Measurements from ENCODE around the gene BPIFA3.
A peak's percentile ranks its signal among the peaks of the same experiment; 100 is the strongest.

BPIFA3 gene

GRCh38 chr20:33229843-33230242, 12.7 kb downstream of the BPIFA3 start:
- no peak for TF ChIP-seq CTCF (IDR thresholded peaks at IDR 0.05; ENCODE audit: low read depth, low read length)
- Histone ChIP-seq H3K9me3 (no peaks in the 10 kb centered on the region), H3K36me3 (no peaks in the 10 kb centered on the region), H3K27me3 (peaks cover 19% of the 10 kb centered on the region), H3K4me1 (no peaks in the 10 kb centered on the region), H3K4me3 (ENCODE audit: low read depth, low read length) (no peak overlapping the region)
- no peak for DNase-seq

DNA sequence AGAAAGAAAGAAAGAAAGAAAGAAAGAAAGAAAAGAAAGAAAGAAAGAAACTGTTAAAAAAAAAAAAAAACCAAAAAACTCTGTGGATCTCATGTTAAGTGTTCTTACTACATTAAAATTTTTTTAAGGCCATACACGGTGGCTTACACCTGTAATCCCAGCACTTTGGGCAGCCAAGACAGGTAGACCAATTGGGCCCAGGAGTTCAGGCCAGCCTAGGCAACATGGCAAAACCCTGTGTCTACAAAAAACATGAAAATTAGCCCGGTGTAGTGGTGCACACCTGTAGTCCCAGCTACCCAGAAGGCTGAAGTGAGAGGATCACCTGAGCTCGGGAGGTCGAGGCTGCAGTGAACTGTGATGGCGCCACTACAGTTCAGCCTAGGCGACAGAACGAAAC, 14.1 kb downstream of the BPIFA3 start:
- Histone ChIP-seq H3K36me3 (no peaks in the 10 kb centered on the region), H3K27me3 (peaks cover 19% of the 10 kb centered on the region), H3K9me3 (no peaks in the 10 kb centered on the region), H3K4me3 (ENCODE audit: low read depth, low read length) (no peak overlapping the region), H3K4me1 (no peaks in the 10 kb centered on the region)
- TF ChIP-seq CTCF (IDR thresholded peaks at IDR 0.05; ENCODE audit: low read depth, low read length), result no peak
- DNase-seq, result no peak

GRCh38 chr20:33232486-33233072, 15.4 kb downstream of the BPIFA3 start:
- Histone ChIP-seq H3K36me3 (no peaks in the 10 kb centered on the region), H3K4me1 (no peaks in the 10 kb centered on the region), H3K9me3 (no peaks in the 10 kb centered on the region), H3K27me3 (peaks cover 19% of the 10 kb centered on the region), H3K4me3 (ENCODE audit: low read depth, low read length) (no peak overlapping the region)
- no peak for TF ChIP-seq CTCF (IDR thresholded peaks at IDR 0.05; ENCODE audit: low read depth, low read length)
- DNase-seq, result no peak

DNA sequence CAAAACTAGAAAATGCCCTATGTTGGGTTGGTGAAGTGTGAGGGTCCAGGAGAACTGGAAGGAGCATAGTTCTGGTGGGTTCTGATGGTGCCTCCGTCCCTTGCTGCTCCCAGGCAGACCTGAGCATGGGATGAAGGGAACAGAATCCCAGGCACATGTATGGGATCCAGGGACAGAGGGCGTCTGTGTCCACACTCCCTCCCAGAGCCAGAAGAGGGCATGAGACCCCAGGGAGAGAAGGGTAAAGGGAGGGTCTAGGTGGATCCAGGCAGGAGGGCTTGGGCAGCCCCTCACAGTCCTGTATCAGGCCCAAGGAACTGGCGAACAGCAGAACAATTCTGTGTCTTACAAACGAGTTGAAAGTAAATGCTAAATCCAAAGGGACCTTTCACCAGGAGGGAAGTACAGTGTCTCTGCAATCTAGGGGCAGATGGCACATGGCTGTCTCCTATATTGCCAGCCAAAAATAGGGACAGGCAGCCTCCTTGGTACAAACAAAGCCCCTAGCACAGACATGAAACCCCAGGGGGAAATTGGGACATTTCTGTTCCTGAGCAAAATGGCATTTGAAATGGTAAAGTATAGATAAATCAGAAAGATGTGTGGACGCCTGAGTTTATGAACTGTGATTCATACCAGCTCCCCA, 16.1 kb downstream of the BPIFA3 start:
- Histone ChIP-seq H3K27me3 (peaks cover 19% of the 10 kb centered on the region), H3K4me3 (ENCODE audit: low read depth, low read length) (no peak overlapping the region), H3K4me1 (no peaks in the 10 kb centered on the region), H3K9me3 (no peaks in the 10 kb centered on the region), H3K36me3 (no peaks in the 10 kb centered on the region)
- TF ChIP-seq CTCF (IDR thresholded peaks at IDR 0.05; ENCODE audit: low read depth, low read length), result peak; percentile 52
- peak; percentile 30 for DNase-seq

DNA sequence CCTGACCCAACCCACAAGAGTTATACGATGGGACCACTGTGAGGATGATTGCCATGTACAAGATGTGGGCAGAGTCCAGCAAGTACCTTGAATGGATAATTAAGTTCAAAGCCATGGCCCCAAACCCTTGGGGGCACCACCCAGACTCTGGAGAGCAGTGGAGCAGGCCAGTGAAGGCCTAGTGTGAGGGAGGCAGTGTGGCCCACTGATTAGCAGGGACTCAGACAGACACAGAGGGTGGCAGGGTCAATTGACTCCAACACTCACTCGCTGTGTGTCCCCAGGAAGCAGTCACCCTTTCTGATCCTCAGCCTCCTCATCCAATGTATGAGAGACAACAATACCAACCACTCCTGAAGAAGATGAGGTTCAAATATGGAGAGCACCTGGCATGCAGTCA, 16.9 kb downstream of the BPIFA3 start:
- no peaks in the 10 kb centered on the region for H3K4me1 ChIP-seq
- no peak for TF ChIP-seq CTCF (IDR thresholded peaks at IDR 0.05; ENCODE audit: low read depth, low read length)
- DNase-seq, result no peak

DNA sequence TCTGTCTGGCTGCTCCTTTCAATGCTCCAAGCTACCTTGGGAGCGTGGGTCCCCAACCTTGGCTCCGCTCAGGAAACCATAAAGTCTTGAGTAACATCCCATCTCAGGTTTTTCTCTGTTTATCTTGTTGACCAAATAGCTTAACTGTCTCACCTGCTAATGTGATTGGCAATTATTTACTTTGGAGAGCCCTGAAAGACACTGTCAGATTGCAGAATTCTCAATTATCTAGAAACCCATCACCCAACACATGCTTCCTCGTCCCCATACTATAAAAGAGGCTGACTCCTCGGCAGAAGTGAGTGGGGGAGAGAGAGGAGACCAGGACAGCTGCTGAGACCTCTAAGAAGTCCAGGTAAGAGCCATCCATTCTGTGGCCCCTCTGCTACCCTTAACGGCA, 18.5 kb downstream of the BPIFA3 start, which contains the start of gene BPIFA1:
Gene BPIFA1 (plus strand): TSS at position 301 of the 400 bp plus-strand sequence. CDS start 1,716 bp downstream, outside the sequence.
- no peaks in the 10 kb centered on the region for H3K9me3 ChIP-seq
- no peak for TF ChIP-seq CTCF (IDR thresholded peaks at IDR 0.05; ENCODE audit: low read depth, low read length)
- H3K36me3 ChIP-seq, result no peaks in the 10 kb centered on the region
- DNase-seq, result no peak
- no peak within 1 kb of the TSS for H3K4me3 ChIP-seq (ENCODE audit: low read depth, low read length)
- H3K27me3 ChIP-seq, result peaks cover 11% of the 10 kb centered on the region
- no peaks in the 10 kb centered on the region for H3K4me1 ChIP-seq

More for the DNA sequence above, 16.9 kb downstream of the BPIFA3 start:
- Histone ChIP-seq H3K27me3 (peaks cover 16% of the 10 kb centered on the region), H3K36me3 (no peaks in the 10 kb centered on the region), H3K4me3 (ENCODE audit: low read depth, low read length) (no peak overlapping the region), H3K9me3 (no peaks in the 10 kb centered on the region)

Measured in BE2C (cell line).